ENCODE data around the gene GDF10.

Gene GDF10

GRCh38 chr10:47269294-47269693 lies 30.7 kb upstream of the GDF10 start:
- DNase-seq, result no peak

- no peak for DNase-seq
These were observed 23.9 kb upstream of the GDF10 start for GRCh38 chr10:47276071-47276470.

- DNase-seq, result no peak
These were observed 23.2 kb upstream of the GDF10 start for GRCh38 chr10:47276576-47277351.

GRCh38 chr10:47277352-47278151 lies 22.4 kb upstream of the GDF10 start:
- DNase-seq, result peak; percentile 26

- DNase-seq, result no peak
These were observed 21.9 kb upstream of the GDF10 start for GRCh38 chr10:47278152-47278473.

GRCh38 chr10:47278720-47279119 lies 21.3 kb upstream of the GDF10 start:
- no peak for DNase-seq

GRCh38 chr10:47279276-47279675 lies 20.7 kb upstream of the GDF10 start:
- no peak for DNase-seq

GRCh38 chr10:47282005-47282656 lies 17.9 kb upstream of the GDF10 start:
- no peak for DNase-seq

GRCh38 chr10:47282657-47283018 lies 17.4 kb upstream of the GDF10 start:
- no peak for DNase-seq

GRCh38 chr10:47283101-47283630 lies 16.8 kb upstream of the GDF10 start:
- no peak for DNase-seq

- no peak for DNase-seq
These were observed 16.1 kb upstream of the GDF10 start for GRCh38 chr10:47283848-47284247.

- no peak for DNase-seq
These were observed 14.4 kb upstream of the GDF10 start for GRCh38 chr10:47285381-47286115.

GRCh38 chr10:47286116-47286505 lies 13.9 kb upstream of the GDF10 start:
- DNase-seq, result no peak

GRCh38 chr10:47286591-47287315 lies 13.2 kb upstream of the GDF10 start:
- no peak for DNase-seq

GRCh38 chr10:47287365-47287802 lies 12.6 kb upstream of the GDF10 start:
- DNase-seq, result no peak

- no peak for DNase-seq
These were observed 12.2 kb upstream of the GDF10 start for GRCh38 chr10:47287805-47288204.

- DNase-seq, result no peak
These were observed 11.8 kb upstream of the GDF10 start for GRCh38 chr10:47288236-47288635.

GRCh38 chr10:47288916-47289495 lies 11.0 kb upstream of the GDF10 start:
- DNase-seq, result no peak

GRCh38 chr10:47289921-47290320 lies 10.1 kb upstream of the GDF10 start:
- DNase-seq, result no peak

- DNase-seq, result no peak
These were observed 9.7 kb upstream of the GDF10 start for GRCh38 chr10:47290338-47290737.

GRCh38 chr10:47291682-47292081 lies 8.3 kb upstream of the GDF10 start:
- no peak for DNase-seq

GRCh38 chr10:47294057-47294456 lies 5.9 kb upstream of the GDF10 start:
- DNase-seq, result no peak
